CD4-positive, alpha-beta T cell (primary cell): ENCODE results near the gene SSRP1. TPM values are rescaled to one million over a fixed set of nuclear protein-coding genes. Genes with fewer than 3 reads are reported as not detected.

ENCODE experiments used
- ATAC-seq: fragments of 200-7000 bp; cut with Tn5 transposase; one replicate; pipeline ENCODE4 v1.10.0; 2022; ENCODE audit warnings: mild to moderate bottlenecking; ENCODE audit not compliant: poor library complexity
- CTCF ChIA-PET: fragments of 350-600 bp; sonication (Branson Sonifier 250); formaldehyde crosslinking; loops from one replicate; lab custom pipeline; 2021; ENCODE audit warnings: antibody characterized with exemption, inconsistent platforms; lab: Charles Lee
- POLR2A ChIA-PET: fragments of 350-600 bp; sonication (Branson Sonifier 250); formaldehyde crosslinking; loops from one replicate; lab custom pipeline; 2021; ENCODE audit warnings: antibody characterized with exemption, inconsistent platforms; lab: Charles Lee
- DNase-seq, 14 experiments: peaks; one replicate each; pipeline ENCODE4 v3.0.0-alpha.2; 2013 to 2020; ENCODE audit warnings: mixed read lengths in 2 of 14
- H3K27ac ChIP-seq, 2 donors: one replicate each; pipeline versions ENCODE4 v1.5.1 to v1.7.0; 2013; ENCODE audit warnings: low read length in 2 of 2, low read depth in 1 of 2, mild to moderate bottlenecking in 1 of 2
- H3K27me3 ChIP-seq, 2 experiments: 1 replicate in 1 of 2; 2 replicates in 1 of 2; pipeline versions ENCODE4 v1.6.1 to v1.7.0; 2013; ENCODE audit warnings: low read length in 2 of 2, control low read depth in 1 of 2, mild to moderate bottlenecking in 1 of 2, moderate library complexity in 1 of 2; ENCODE audit not compliant: insufficient read depth in 2 of 2, control insufficient read depth in 1 of 2
- H3K36me3 ChIP-seq: one replicate; pipeline ENCODE4 v1.6.1; 2013; ENCODE audit warnings: low read length, control low read depth; ENCODE audit not compliant: insufficient read depth
- H3K4me1 ChIP-seq: one replicate; pipeline ENCODE4 v1.6.1; 2013; ENCODE audit warnings: low read length, control low read depth; ENCODE audit not compliant: insufficient read depth
- H3K4me3 ChIP-seq: one replicate; pipeline ENCODE4 v1.5.1; 2013; ENCODE audit warnings: mild to moderate bottlenecking, low read length, moderate library complexity
- H3K9me3 ChIP-seq, 2 experiments: 1 replicate in 1 of 2; 2 replicates in 1 of 2; pipeline versions ENCODE4 v1.6.1 to v1.7.0; 2013; ENCODE audit warnings: low read length in 2 of 2, mild to moderate bottlenecking in 2 of 2, control low read depth in 1 of 2, moderate library complexity in 1 of 2; ENCODE audit not compliant: control insufficient read depth in 1 of 2, insufficient read depth in 1 of 2
- H3K27ac Mint-ChIP-seq: one replicate; pipeline ENCODE4 v1.8.0; 2020; ENCODE audit warnings: mixed read lengths
- H3K27me3 Mint-ChIP-seq: one replicate; pipeline ENCODE4 v1.8.0; 2021; ENCODE audit warnings: mixed read lengths
- H3K36me3 Mint-ChIP-seq: one replicate; pipeline ENCODE4 v1.8.0; 2021; ENCODE audit warnings: low read depth, mixed read lengths
- H3K4me1 Mint-ChIP-seq: one replicate; pipeline ENCODE4 v1.8.0; 2021; ENCODE audit warnings: low read depth, mixed read lengths
- H3K4me3 Mint-ChIP-seq: one replicate; pipeline ENCODE4 v1.8.0; 2020; ENCODE audit warnings: mild to moderate bottlenecking, mixed read lengths
- H3K9me3 Mint-ChIP-seq: one replicate; pipeline ENCODE4 v1.8.0; 2020; ENCODE audit warnings: mixed read lengths
- CTCF ChIP-seq: fragments of 200-600 bp; IDR thresholded peaks from one replicate; pipeline ENCODE4 v1.8.0; 2022; ENCODE audit warnings: antibody characterized with exemption, mild to moderate bottlenecking
- intact Hi-C, 2 experiments: fragments of 100-400 bp; cut with DNase I in 1 of 2; cut with micrococcal nuclease in 1 of 2; formaldehyde crosslinking; loops; one replicate each; pipeline versions ENCODE4 v1.15.1 to v1.9.0; 2023 to 2025; cut with DNase I, micrococcal nuclease
- total RNA-seq, 174 experiments: library from RNA in 2 of 174; stranded (reverse) in 2 of 174; gene quantifications; one replicate each; pipeline ENCODE4 v1.2.3 and lab custom pipeline; 2021 to 2026

SSRP1 gene
- total RNA-seq, 2 experiments from 2014 or later = 36.7 to 41.2 TPM

- peaks cover 12% of the 10 kb centered on the region for H3K4me1 ChIP-seq
- ATAC-seq (no peak), DNase-seq (no peak)
- CTCF ChIA-PET = no interaction called here
- H3K36me3 Mint-ChIP-seq = no peaks in the 10 kb centered on the region
- no peaks in the 10 kb centered on the region for H3K9me3 ChIP-seq
- POLR2A ChIA-PET = no interaction called here
- peaks cover 0 to 3% of the 10 kb centered on the region in 2 experiments for H3K27me3 ChIP-seq
- peaks cover 4% of the 10 kb centered on the region for H3K4me1 Mint-ChIP-seq
- no peaks in the 10 kb centered on the region for H3K9me3 Mint-ChIP-seq
- no peaks in the 10 kb centered on the region for H3K36me3 ChIP-seq
- no peak overlapping the region for H3K27ac Mint-ChIP-seq
- TF ChIP-seq CTCF = no peak
- H3K4me3 ChIP-seq = no peak overlapping the region
- H3K27me3 Mint-ChIP-seq = peaks cover 14% of the 10 kb centered on the region
- no peak overlapping the region for H3K27ac ChIP-seq
- no peak overlapping the region for H3K4me3 Mint-ChIP-seq
- intact Hi-C loops = loop anchor here (1.0 to 10.0 kb wide), 5 partner anchors 79 to 1439 kb away; partner anchors contain the start of gene SLC43A3 (in 1 of the 2)
Measured at GRCh38 chr11:57348636-57349313, 13.1 kb upstream of the SSRP1 start.

- Mint-ChIP-seq H3K4me1 (peaks cover 4% of the 10 kb centered on the region), H3K27me3 (peaks cover 7% of the 10 kb centered on the region), H3K9me3 (no peaks in the 10 kb centered on the region), H3K36me3 (no peaks in the 10 kb centered on the region), H3K4me3 (no peak overlapping the region), H3K27ac (no peak overlapping the region)
- H3K36me3 ChIP-seq = no peaks in the 10 kb centered on the region
- intact Hi-C loops = loop anchor here (1.0 to 10.0 kb wide), 5 partner anchors 79 to 1439 kb away; partner anchors contain the start of gene SLC43A3 (in 1 of the 2)
- no peak overlapping the region for H3K4me3 ChIP-seq
- TF ChIP-seq CTCF = no peak
- peaks cover 12% of the 10 kb centered on the region for H3K4me1 ChIP-seq
- POLR2A ChIA-PET = no interaction called here
- no peak for ATAC-seq
- no peak for DNase-seq
- CTCF ChIA-PET = no interaction called here
- no peak overlapping the region for H3K27ac ChIP-seq
- peaks cover 0 to 3% of the 10 kb centered on the region in 2 experiments for H3K27me3 ChIP-seq
- no peaks in the 10 kb centered on the region for H3K9me3 ChIP-seq
Measured at GRCh38 chr11:57348052-57348451, 12.4 kb upstream of the SSRP1 start.

- H3K4me1 ChIP-seq = peaks cover 12% of the 10 kb centered on the region
- POLR2A ChIA-PET = no interaction called here
- H3K27me3 Mint-ChIP-seq = peaks cover 5% of the 10 kb centered on the region
- H3K36me3 Mint-ChIP-seq = no peaks in the 10 kb centered on the region
- H3K4me1 Mint-ChIP-seq = peaks cover 4% of the 10 kb centered on the region
- no peaks in the 10 kb centered on the region for H3K9me3 Mint-ChIP-seq
- no peak overlapping the region for H3K27ac ChIP-seq
- intact Hi-C loops = loop anchor here (2.0 to 10.0 kb wide), 5 partner anchors 80 to 1440 kb away; partner anchors contain the start of gene SLC43A3 (in 1 of the 2)
- DNase-seq (no peak), ATAC-seq (no peak)
- no peak overlapping the region for H3K4me3 Mint-ChIP-seq
- no peak overlapping the region for H3K27ac Mint-ChIP-seq
- peaks cover 0 to 3% of the 10 kb centered on the region in 2 experiments for H3K27me3 ChIP-seq
- no peak overlapping the region for H3K4me3 ChIP-seq
- H3K36me3 ChIP-seq = no peaks in the 10 kb centered on the region
- CTCF ChIA-PET = no interaction called here
- TF ChIP-seq CTCF = no peak
- H3K9me3 ChIP-seq = no peaks in the 10 kb centered on the region
Measured at GRCh38 chr11:57347336-57347735, 11.6 kb upstream of the SSRP1 start.
